Measurements from ENCODE around the gene KLHL29. TPM values are rescaled to one million over a fixed set of nuclear protein-coding genes. Genes with fewer than 3 reads are reported as not detected.

Gene KLHL29
- total RNA-seq, 1 donor from 2014 or later = 4.4 TPM

- no peak for DNase-seq (ENCODE audit: low spot score, unreplicated experiment)
- Mint-ChIP-seq H3K27me3 (peaks cover 14% of the 10 kb centered on the region), H3K9me3 (ENCODE audit: low read depth) (no peaks in the 10 kb centered on the region), H3K4me3 (ENCODE audit: low read depth) (no peak overlapping the region), H3K27ac (no peak overlapping the region), H3K36me3 (ENCODE audit: insufficient read depth) (no peaks in the 10 kb centered on the region), H3K4me1 (ENCODE audit: low read depth) (peaks cover 29% of the 10 kb centered on the region)
- no peak for TF ChIP-seq CTCF (IDR thresholded peaks at IDR 0.05; ENCODE audit: unreplicated experiment)
Measured at GRCh38 chr2:23524261-23524706, 139.3 kb downstream of the KLHL29 start.

GRCh38 chr2:23525137-23525765 is 140.3 kb downstream of the KLHL29 start:
- Mint-ChIP-seq H3K9me3 (ENCODE audit: low read depth) (no peaks in the 10 kb centered on the region), H3K36me3 (ENCODE audit: insufficient read depth) (no peaks in the 10 kb centered on the region), H3K27ac (no peak overlapping the region), H3K4me1 (ENCODE audit: low read depth) (peaks cover 21% of the 10 kb centered on the region), H3K27me3 (peaks cover 14% of the 10 kb centered on the region), H3K4me3 (ENCODE audit: low read depth) (no peak overlapping the region)
- no peak for TF ChIP-seq CTCF (IDR thresholded peaks at IDR 0.05; ENCODE audit: unreplicated experiment)
- no peak for DNase-seq (ENCODE audit: low spot score, unreplicated experiment)

- Mint-ChIP-seq H3K27ac (no peak overlapping the region), H3K4me1 (ENCODE audit: low read depth) (peaks cover 15% of the 10 kb centered on the region), H3K9me3 (ENCODE audit: low read depth) (no peaks in the 10 kb centered on the region), H3K4me3 (ENCODE audit: low read depth) (no peak overlapping the region), H3K36me3 (ENCODE audit: insufficient read depth) (no peaks in the 10 kb centered on the region), H3K27me3 (peaks cover 14% of the 10 kb centered on the region)
- DNase-seq (ENCODE audit: low spot score, unreplicated experiment) = no peak
- TF ChIP-seq CTCF (IDR thresholded peaks at IDR 0.05; ENCODE audit: unreplicated experiment) = no peak
Measured at GRCh38 chr2:23526114-23526513, 141.1 kb downstream of the KLHL29 start.

GRCh38 chr2:23526835-23527790 is 142.1 kb downstream of the KLHL29 start:
- DNase-seq (ENCODE audit: low spot score, unreplicated experiment) = no peak
- H3K4me3 Mint-ChIP-seq (ENCODE audit: low read depth) = no peak overlapping the region
- no peaks in the 10 kb centered on the region for H3K36me3 Mint-ChIP-seq (ENCODE audit: insufficient read depth)
- no peak for TF ChIP-seq CTCF (IDR thresholded peaks at IDR 0.05; ENCODE audit: unreplicated experiment)
- H3K27me3 Mint-ChIP-seq = peaks cover 18% of the 10 kb centered on the region
- peaks cover 13% of the 10 kb centered on the region for H3K4me1 Mint-ChIP-seq (ENCODE audit: low read depth)
- no peak overlapping the region for H3K27ac Mint-ChIP-seq
- H3K9me3 Mint-ChIP-seq (ENCODE audit: low read depth) = no peaks in the 10 kb centered on the region

GRCh38 chr2:23528171-23528570 is 143.2 kb downstream of the KLHL29 start:
- H3K27ac Mint-ChIP-seq = peak overlapping the region; percentile 56
- no peaks in the 10 kb centered on the region for H3K9me3 Mint-ChIP-seq (ENCODE audit: low read depth)
- no peak for DNase-seq (ENCODE audit: low spot score, unreplicated experiment)
- H3K4me3 Mint-ChIP-seq (ENCODE audit: low read depth) = no peak overlapping the region
- no peak for TF ChIP-seq CTCF (IDR thresholded peaks at IDR 0.05; ENCODE audit: unreplicated experiment)
- H3K36me3 Mint-ChIP-seq (ENCODE audit: insufficient read depth) = no peaks in the 10 kb centered on the region
- peaks cover 17% of the 10 kb centered on the region for H3K4me1 Mint-ChIP-seq (ENCODE audit: low read depth)
- peaks cover 26% of the 10 kb centered on the region for H3K27me3 Mint-ChIP-seq

Data from progenitor cell of endocrine pancreas (in vitro differentiated cells).